Neural progenitor cell (in vitro differentiated cells): Measurements from ENCODE around the gene HOXA5. TPM values are rescaled to one million over a fixed set of nuclear protein-coding genes. Genes with fewer than 3 reads are reported as not detected.
A peak's percentile ranks its signal among the peaks of the same experiment; 100 is the strongest.

Experiments
- DNase-seq: peaks from one replicate; pipeline ENCODE4 v3.0.0-alpha.2; 2016; ENCODE audit warnings: low spot score
- H2AFZ ChIP-seq: fragments of 200-600 bp; sonication (generic); replicated peaks from 2 replicates; pipeline ENCODE4 v1.6.1; 2016; ENCODE audit warnings: antibody characterized with exemption
- H3F3A ChIP-seq: fragments of 200-600 bp; sonication (generic); 2 replicates; pipeline ENCODE4 v1.6.1; 2016; ENCODE audit warnings: antibody characterized with exemption, low read depth
- H3K27ac ChIP-seq: fragments of 200-600 bp; sonication (generic); 2 replicates; pipeline ENCODE4 v1.5.1; 2016; ENCODE audit warnings: mild to moderate bottlenecking
- H3K27me3 ChIP-seq: fragments of 200-600 bp; sonication (generic); 2 replicates; pipeline ENCODE4 v1.6.1; 2016; ENCODE audit warnings: mild to moderate bottlenecking, moderate library complexity
- H3K36me3 ChIP-seq: fragments of 200-600 bp; sonication (generic); 2 replicates; pipeline ENCODE4 v1.5.1; 2016
- H3K4me1 ChIP-seq: fragments of 200-600 bp; sonication (generic); 2 replicates; pipeline ENCODE4 v1.6.1; 2016; ENCODE audit warnings: mixed run types
- H3K4me2 ChIP-seq: fragments of 200-600 bp; sonication (generic); 2 replicates; pipeline ENCODE4 v1.6.1; 2016
- H3K4me3 ChIP-seq: fragments of 200-600 bp; sonication (generic); 2 replicates; pipeline ENCODE4 v1.5.1; 2016
- H3K79me2 ChIP-seq: fragments of 200-600 bp; sonication (generic); 2 replicates; pipeline ENCODE4 v1.6.1; 2016; ENCODE audit warnings: low read depth
- H3K9ac ChIP-seq: fragments of 200-600 bp; sonication (generic); 2 replicates; pipeline ENCODE4 v1.6.1; 2016
- H3K9me3 ChIP-seq: fragments of 200-600 bp; sonication (generic); 2 replicates; pipeline ENCODE4 v1.5.1; 2016; ENCODE audit warnings: low read depth
- H4K20me1 ChIP-seq: fragments of 200-600 bp; sonication (generic); 2 replicates; pipeline ENCODE4 v1.6.1; 2016; ENCODE audit warnings: low read depth
- H3K27ac Mint-ChIP-seq: 3 replicates; pipeline ENCODE4 v1.8.0; 2021; ENCODE audit warnings: mixed read lengths
- H3K27me3 Mint-ChIP-seq: 2 replicates; pipeline ENCODE4 v1.8.0; 2022; ENCODE audit warnings: low read depth, mild to moderate bottlenecking, inconsistent platforms, moderate library complexity, mixed read lengths; ENCODE audit not compliant: insufficient read depth
- H3K36me3 Mint-ChIP-seq: 3 replicates; pipeline ENCODE4 v1.8.0; 2021; ENCODE audit warnings: mixed read lengths
- H3K4me1 Mint-ChIP-seq: 3 replicates; pipeline ENCODE4 v1.8.0; 2021; ENCODE audit warnings: mixed read lengths
- H3K4me3 Mint-ChIP-seq: 3 replicates; pipeline ENCODE4 v1.8.0; 2021; ENCODE audit warnings: mild to moderate bottlenecking, moderate library complexity, mixed read lengths
- H3K9me3 Mint-ChIP-seq: 3 replicates; pipeline ENCODE4 v1.8.0; 2020; ENCODE audit warnings: mixed read lengths
- EZH2 ChIP-seq: fragments of 200-600 bp; sonication (generic); IDR thresholded peaks from 2 replicates; pipeline ENCODE4 v1.6.1; 2017; ENCODE audit warnings: antibody characterized with exemption, mild to moderate bottlenecking, moderate library complexity
- EZH2phosphoT487 ChIP-seq: fragments of 200-600 bp; sonication (generic); IDR thresholded peaks from 2 replicates; pipeline ENCODE4 v1.6.1; 2017; ENCODE audit warnings: antibody characterized with exemption
- total RNA-seq: library from RNA; depleted of rRNA; stranded (reverse); fragments of >200 nt; gene quantifications from 2 replicates; pipeline ENCODE4 v1.2.3, GENCODE V29; 2015; ENCODE audit warnings: low replicate concordance
- TF ChIP-seq, protein P1 (sequence below): fragments of 200-600 bp; sonication (generic); IDR thresholded peaks from 2 replicates; pipeline ENCODE4 v1.5.1; 2017; ENCODE audit warnings: antibody characterized with exemption, mild to moderate bottlenecking

Gene HOXA5
- total RNA-seq, 1 donor from 2014 or later = not detected

DNA sequence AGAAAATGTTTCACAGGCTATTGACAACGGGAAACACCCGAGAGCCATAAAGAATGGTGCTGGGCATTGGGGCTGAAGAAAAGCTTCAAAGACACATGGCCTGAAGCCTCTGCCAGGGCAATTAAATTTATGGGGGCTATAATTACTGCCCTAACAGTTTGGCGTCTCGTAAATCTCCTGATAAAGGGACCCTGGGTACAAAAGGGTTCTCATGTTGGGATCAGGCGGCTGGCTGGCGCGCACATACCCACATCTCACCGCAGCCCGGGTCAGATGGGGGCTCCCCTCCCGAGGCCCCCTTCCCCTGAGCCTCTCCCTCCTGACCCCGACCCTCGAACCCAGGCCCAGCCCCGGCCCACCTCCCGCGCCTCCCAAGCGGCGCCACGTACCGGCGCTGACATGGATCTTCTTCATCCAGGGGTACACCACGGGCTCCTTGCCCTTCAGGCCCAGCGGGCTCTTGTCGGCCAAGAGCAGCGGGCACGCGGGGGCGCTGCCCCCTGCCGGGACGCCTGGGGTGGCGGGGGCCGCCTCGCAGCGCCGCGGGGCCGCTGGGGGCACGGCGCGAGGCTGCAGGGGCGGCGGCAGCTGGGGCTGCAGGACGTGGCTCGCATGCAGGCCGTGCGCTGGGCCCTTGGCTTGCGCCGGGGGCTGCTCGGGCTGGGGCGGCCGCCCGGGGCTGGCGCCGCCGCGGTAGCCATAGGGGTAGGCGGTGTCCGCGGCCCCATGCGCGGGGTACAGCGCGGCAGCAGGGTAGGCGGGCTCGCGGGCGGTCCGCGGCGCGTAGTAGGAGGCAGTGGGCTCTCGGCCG lies 13.5 kb downstream of the HOXA5 start:
- Histone ChIP-seq H3K27me3 (peaks cover 100% of the 10 kb centered on the region), H4K20me1 (peaks cover 77% of the 10 kb centered on the region), H3K4me2 (peak overlapping the region; percentile 62), H3K9me3 (no peaks in the 10 kb centered on the region), H2AFZ (no peak overlapping the region), H3K36me3 (no peaks in the 10 kb centered on the region), H3F3A (no peaks in the 10 kb centered on the region), H3K9ac (no peak overlapping the region), H3K79me2 (no peaks in the 10 kb centered on the region), H3K4me1 (no peaks in the 10 kb centered on the region), H3K4me3 (peak overlapping the region; percentile 41), H3K27ac (no peak overlapping the region)
- no peak overlapping the region for H3K4me3 Mint-ChIP-seq
- H3K27ac Mint-ChIP-seq = no peak overlapping the region
- H3K27me3 Mint-ChIP-seq = peaks cover 85% of the 10 kb centered on the region
- H3K4me1 Mint-ChIP-seq = no peaks in the 10 kb centered on the region
- peak; percentile 44 for DNase-seq
- peak; percentile 79 for TF ChIP-seq EZH2
- peak; percentile 14 for TF ChIP-seq EZH2phosphoT487
- TF ChIP-seq, protein P1, sequence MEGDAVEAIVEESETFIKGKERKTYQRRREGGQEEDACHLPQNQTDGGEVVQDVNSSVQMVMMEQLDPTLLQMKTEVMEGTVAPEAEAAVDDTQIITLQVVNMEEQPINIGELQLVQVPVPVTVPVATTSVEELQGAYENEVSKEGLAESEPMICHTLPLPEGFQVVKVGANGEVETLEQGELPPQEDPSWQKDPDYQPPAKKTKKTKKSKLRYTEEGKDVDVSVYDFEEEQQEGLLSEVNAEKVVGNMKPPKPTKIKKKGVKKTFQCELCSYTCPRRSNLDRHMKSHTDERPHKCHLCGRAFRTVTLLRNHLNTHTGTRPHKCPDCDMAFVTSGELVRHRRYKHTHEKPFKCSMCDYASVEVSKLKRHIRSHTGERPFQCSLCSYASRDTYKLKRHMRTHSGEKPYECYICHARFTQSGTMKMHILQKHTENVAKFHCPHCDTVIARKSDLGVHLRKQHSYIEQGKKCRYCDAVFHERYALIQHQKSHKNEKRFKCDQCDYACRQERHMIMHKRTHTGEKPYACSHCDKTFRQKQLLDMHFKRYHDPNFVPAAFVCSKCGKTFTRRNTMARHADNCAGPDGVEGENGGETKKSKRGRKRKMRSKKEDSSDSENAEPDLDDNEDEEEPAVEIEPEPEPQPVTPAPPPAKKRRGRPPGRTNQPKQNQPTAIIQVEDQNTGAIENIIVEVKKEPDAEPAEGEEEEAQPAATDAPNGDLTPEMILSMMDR = no peak
- H3K9me3 Mint-ChIP-seq = peaks cover 21% of the 10 kb centered on the region
- H3K36me3 Mint-ChIP-seq = peaks cover 2% of the 10 kb centered on the region

DNA sequence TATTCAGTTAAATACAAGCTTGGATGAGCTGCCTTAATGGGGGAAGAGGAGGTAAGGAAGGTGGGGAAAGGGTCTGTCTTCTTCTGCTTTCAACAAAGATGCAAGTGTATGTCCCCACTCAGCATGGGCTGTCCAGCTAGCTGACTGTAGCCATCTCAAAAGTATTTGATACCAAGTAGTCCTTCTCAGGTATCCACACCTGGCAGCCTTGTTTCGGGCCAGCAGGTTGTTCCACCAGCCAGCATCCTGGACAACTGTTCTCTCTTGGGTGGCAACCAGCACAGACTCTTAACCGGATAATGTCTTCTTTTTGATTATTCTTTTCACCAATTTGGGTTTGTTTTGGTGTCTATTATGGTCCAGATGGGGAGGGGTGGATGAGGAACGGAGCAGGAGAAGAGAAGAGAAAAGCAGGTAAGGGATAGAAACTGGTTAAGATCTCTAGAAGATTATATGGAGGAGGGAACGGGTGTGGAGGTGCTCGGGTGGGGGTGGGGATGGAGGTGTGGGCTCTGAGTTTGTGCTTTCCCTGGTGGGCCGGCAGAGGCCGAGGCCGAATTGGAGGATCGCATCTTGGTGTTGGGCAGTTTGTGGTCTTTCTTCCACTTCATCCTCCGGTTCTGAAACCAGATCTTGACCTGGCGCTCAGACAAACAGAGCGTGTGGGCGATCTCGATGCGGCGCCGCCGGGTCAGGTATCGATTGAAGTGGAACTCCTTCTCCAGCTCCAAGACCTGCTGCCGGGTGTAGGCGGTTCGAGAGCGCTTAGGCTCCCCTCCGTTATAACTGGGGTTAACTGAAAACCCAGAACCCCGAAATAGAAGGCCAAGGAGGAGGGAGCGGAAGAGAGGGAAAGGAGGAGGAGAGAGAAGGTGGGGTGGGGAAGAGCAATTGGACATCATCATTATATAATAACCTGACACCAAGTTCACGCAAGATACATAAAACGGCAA lies 14.4 kb downstream of the HOXA5 start:
- no peak for DNase-seq
- Histone ChIP-seq H3K36me3 (no peaks in the 10 kb centered on the region), H3K4me1 (no peaks in the 10 kb centered on the region), H3K79me2 (no peaks in the 10 kb centered on the region), H3K9ac (no peak overlapping the region), H3K27me3 (peaks cover 100% of the 10 kb centered on the region), H3K4me3 (no peak overlapping the region), H4K20me1 (peaks cover 77% of the 10 kb centered on the region), H3K27ac (no peak overlapping the region), H2AFZ (no peak overlapping the region), H3K9me3 (no peaks in the 10 kb centered on the region), H3F3A (no peaks in the 10 kb centered on the region), H3K4me2 (no peak overlapping the region)
- no peak overlapping the region for H3K4me3 Mint-ChIP-seq
- no peaks in the 10 kb centered on the region for H3K4me1 Mint-ChIP-seq
- no peak overlapping the region for H3K27ac Mint-ChIP-seq
- H3K36me3 Mint-ChIP-seq = peaks cover 2% of the 10 kb centered on the region
- peaks cover 85% of the 10 kb centered on the region for H3K27me3 Mint-ChIP-seq
- H3K9me3 Mint-ChIP-seq = peaks cover 21% of the 10 kb centered on the region
- TF ChIP-seq EZH2 (peak; percentile 93), EZH2phosphoT487 (peak; percentile 96)
- TF ChIP-seq, protein P1 = no peak

DNA sequence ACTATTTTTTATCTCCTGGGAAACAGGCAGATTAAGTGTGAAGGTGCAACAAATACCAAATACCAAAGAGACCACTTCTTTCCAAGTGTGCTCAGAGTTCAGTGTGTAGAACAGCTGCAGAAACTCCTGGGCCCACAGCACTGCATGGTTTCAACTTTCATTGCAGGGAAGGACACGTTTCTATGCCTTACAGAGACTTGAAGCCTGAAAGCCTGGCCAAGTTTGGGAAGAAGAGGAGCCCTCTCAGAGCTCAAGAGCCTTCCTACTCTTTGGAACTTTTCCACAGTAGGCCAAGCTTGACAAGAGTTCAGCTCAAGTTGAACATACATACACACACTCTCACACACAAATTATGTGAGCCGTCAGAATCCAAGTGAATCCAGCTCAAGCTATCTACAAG lies 15.4 kb downstream of the HOXA5 start:
- Histone ChIP-seq H3K79me2 (no peaks in the 10 kb centered on the region), H3K9ac (no peak overlapping the region), H3K27me3 (peaks cover 100% of the 10 kb centered on the region), H3K4me2 (no peak overlapping the region), H3K9me3 (no peaks in the 10 kb centered on the region), H3F3A (no peaks in the 10 kb centered on the region), H3K4me1 (no peaks in the 10 kb centered on the region), H3K36me3 (no peaks in the 10 kb centered on the region), H4K20me1 (peaks cover 79% of the 10 kb centered on the region), H3K4me3 (no peak overlapping the region), H3K27ac (no peak overlapping the region), H2AFZ (no peak overlapping the region)
- TF ChIP-seq EZH2 (no peak), EZH2phosphoT487 (no peak)
- TF ChIP-seq, protein P1 = no peak
- peaks cover 15% of the 10 kb centered on the region for H3K9me3 Mint-ChIP-seq
- H3K36me3 Mint-ChIP-seq = no peaks in the 10 kb centered on the region
- no peaks in the 10 kb centered on the region for H3K4me1 Mint-ChIP-seq
- H3K4me3 Mint-ChIP-seq = no peak overlapping the region
- H3K27ac Mint-ChIP-seq = no peak overlapping the region
- no peak for DNase-seq
- peaks cover 85% of the 10 kb centered on the region for H3K27me3 Mint-ChIP-seq
